Left forelimb (tissue), 1 donor: ENCODE measurements around the gene STRN3.
"Not testable (repeated sequence)": the region's sequence is repeated elsewhere in the genome, so short reads cannot be mapped to it uniquely, and the experiment has no call there.

Experiments
- DNase-seq: peaks from one replicate; pipeline ENCODE4 v3.0.0-alpha.2; 2018; ENCODE audit warnings: low spot score

Gene STRN3

DNA sequence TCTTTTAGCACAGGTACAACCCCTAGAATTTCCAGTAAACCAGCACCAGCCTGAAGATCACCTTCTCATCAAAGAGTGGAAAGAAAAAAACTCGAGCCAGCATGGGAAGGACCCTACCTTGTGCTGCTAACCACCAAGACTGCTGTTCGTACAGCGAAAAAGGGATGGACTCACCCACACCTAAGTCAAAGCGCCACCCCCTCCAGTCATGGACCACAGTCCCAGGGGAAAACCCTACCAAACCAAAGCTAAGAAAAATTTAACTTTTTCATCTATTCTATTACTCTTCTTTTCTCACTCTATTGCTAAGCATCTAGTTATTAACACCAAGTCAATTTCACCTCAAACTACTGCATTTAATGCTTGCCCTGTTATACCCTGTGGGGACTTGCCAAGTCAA is 56.4 kb downstream of the STRN3 start:
- DNase-seq = not testable (repeated sequence)

DNA sequence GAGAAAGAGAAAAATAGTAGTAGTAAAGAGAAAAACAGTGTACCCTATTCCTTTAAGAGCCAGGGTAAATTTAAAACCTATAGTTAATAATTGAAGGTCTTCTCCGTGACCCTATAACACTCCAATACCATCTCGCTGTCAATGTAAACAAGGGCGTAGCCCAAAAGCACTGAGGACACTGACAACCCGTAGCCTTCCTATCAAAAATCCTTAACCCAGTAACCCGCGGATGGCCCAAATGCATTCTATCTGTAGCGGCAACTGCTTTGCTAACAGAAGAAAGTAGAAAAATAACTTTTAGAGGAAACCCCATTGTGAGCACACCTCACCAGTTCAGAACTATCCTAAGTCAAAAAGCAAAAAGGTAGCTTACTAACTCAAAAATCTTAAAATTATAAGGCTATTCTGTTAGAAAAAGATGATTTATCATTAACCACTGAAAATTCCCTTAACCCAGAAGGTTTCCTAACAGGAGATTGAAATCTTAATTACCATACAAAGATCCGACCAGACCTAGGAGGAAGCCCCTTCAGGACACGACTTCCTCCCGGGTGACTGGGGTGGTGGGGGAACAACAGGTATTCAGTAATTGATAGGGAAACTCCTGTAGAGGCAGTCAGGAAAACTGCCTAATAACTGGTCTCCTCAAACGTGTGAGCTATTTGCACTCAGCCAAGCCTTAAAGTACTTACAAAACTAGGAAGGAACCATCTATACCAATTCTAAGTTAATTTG is 58.6 kb downstream of the STRN3 start:
- DNase-seq = not testable (repeated sequence)

DNA sequence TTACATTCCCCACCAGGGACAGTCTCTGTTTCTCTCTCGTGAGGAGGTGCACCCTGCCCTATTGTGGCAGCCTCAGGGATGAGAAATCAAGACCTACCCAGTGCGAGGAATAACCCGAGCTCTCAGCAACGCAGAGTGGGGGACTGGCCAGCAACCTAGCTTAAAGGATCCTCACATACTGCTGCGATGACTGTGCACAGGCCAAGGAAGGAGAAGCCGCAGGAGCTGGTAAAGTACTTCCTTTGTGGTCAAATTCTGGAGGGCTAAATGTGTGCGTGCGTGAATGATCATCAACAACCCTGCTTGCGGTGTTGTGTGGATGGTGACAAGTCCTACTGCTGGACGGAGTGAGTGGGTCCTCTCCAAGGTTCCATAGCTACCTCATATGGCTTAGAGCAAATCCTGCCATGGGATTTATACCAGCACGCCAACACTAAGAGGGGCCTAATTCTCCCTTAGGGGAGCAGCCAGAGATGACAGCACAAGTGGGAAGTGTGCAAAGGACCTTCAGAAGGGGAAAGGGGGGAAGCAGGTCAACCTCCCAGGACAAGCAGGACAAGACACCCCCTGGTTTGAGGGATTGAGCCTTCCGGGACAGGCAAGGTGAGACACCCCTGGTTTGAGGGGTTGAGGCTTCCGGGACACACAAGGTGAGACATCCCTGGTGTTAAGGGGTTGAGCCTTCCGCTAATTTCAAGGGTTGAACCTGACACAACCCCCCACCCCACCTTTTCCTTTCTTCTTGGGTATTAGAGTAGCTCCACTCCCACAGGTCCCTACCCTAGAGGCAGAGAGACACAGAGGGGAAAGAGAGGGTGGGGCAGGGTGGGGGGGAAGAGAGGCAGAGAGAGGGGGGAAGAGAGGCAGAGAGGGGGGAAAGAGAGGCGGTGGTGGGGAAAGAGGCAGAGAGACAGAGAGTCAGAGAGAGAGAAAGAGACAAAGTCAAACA is 59.5 kb downstream of the STRN3 start:
- no peak for DNase-seq

DNA sequence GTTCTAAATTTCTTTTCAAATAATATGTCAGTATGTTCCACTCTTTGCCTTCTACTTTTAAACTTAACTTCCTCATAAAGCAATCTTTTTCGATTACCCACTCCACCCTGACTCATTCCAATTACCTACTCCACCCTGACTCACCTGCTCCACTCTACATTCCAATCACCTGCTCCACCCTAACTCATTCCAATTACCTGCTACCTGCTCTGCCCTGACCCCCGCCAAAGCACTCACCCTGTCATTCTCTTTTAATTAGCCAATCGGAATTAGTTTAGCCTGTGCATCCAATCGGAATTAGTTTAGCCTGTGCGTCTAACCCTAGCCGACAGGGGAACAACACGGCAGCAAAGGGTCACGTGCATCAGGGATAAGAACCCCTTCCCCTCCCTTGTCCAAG is 60.3 kb downstream of the STRN3 start:
- not testable (repeated sequence) for DNase-seq

DNA sequence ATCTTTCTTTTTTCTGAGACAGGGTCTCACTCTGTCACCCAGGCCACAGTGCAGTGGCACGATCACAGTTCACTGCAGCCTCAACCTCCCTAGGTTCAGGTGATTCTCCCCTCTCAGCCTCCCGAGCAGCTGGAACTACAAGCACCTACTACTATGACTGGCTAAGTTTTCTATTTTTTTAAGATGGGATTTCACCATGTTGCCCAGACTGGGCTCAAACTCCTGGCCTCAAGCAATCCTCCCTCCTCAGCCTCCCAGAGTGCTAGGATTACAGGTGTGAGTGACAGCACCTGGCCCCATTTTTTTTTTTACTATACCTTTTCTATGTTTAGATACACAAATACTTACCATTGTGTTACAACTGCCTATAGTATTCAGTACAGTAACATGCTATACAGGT is 63.6 kb downstream of the STRN3 start:
- DNase-seq = not testable (repeated sequence)

DNA sequence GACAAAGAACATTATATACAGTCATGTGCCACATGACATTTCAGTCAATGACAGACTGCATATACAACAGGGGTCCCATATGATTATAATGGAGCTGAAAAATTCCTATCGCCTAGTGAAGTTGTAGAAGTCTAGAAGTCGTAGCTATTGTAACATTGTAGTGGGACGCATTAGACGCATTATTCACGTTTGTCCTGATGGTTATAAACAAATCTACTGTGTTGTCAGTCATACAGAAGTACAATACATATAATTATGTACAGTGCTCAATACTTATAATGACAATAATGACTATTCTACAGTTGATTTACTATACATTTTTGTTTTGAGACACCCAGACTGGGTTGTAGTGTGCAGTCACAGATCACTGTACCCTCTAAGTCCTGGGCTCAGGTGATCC is 64.8 kb downstream of the STRN3 start:
- no peak for DNase-seq

DNA sequence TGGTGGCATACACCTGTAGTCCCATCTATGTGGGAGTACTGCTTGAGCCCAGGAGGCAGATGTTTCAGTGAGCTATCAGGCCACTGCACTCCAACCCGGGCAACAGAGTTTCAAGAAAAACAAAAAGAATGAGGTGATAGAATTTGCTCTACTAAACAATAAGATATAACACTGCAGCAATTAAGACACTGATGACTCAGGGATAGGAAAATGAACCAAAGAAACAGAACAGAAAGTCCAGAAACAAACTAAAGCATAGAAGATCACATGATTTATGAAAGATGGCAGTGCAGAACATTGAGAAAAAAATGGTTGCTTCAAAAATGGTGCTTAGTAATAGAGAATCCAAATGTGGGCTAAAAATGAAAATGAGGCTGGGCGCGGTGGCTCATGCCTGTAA is 66.0 kb downstream of the STRN3 start:
- no peak for DNase-seq

DNA sequence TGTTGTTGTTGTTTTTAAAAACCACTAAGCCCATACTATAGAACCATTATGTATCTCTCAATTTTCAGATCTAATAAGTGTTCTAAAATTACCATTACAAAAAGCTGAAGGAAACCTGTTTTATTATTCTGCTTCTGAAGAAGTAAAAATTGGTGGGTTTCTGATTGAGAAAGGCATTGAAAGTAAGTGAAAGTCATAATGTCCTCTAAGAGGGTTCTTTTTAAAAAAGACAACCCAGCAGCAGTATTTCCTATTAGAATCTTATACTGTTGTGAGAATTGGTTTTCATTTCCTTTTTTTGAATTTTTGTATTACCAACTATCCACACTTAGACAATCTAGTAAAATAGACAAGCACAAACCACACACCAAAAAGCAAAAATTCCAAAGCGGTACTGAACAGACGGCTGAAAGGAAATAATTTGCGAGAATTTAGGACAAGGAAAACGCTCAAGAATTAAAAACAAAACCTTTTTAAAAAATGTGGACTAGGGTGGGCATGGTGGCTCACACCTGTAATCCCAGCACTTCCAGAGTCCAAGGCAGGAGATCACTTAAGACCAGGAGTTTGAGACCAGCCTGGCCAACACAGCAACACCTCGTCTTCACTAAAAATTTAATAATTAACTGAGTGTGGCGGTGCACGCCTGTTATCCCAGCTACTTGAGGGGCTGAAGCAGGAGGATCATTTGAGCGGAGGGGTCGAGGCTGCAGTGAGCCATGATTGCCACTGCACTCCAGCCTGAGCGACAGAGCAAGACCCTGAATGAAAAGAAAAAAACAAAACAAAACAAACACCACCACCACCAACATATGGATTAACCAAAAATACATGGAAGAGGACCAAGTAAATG is 67.4 kb downstream of the STRN3 start:
- no peak for DNase-seq

DNA sequence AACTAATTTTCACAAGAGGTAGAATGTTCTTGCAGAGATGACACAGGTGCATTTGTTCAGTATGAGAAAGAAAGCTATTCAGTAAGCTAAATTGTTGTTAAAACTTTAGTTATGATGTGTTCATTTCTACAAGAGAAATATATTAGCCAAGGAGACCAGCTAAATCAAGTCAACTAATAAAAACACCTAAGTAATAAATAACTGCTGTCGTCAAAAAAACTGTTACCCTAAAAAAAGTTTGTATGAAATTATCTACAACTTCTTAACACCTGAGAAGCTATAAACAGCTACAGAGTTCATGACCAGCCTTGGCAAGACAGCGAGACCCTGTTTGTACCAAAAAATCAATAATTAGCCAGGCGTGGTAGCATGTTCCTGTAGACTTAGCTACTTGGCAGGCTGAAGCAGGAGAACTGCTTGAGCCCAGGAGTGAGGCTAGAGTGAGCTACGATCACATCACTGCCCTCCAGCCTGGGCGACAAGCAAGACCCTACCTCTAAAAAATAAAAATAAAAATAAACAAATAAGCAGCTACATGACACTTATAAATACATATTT is 68.3 kb downstream of the STRN3 start:
- DNase-seq = no peak

DNA sequence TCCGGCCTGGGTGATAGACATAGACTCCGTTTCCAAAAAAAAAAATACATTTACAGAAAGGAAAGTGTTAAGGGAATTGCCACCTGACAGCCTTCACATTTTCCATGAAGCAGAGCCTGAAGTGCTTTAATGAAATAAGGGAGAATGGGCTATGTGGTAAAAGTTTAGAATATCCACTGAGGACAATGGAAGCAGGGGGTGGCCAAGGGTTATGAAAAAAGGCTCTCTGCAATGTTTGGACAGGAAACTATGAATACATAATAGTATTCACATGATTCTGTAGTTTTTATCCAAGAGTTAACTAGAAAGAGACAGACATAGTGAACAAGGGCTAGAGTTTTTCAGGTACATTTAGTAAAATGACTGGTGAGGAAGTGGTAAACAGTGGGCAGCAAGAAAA is 76.5 kb downstream of the STRN3 start:
- DNase-seq = no peak

DNA sequence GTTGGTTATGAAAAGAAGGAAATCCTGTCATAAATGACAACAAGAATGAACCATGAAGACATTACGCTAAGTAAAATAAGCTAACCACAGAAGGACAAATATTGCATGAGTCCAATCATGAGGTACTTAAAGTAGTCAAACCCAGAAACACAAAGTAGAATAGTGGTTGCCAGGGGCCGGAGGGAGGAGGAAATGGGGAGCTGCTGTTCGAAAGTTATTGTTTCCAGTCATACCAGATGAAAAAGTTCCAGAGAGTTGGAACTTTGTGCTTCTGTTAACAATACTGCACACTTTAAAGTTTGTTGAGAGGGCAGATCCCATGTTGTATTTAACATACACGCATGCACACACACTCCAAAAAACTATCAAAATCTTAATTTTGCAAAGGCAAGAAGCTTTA is 82.5 kb downstream of the STRN3 start:
- DNase-seq = no peak

DNA sequence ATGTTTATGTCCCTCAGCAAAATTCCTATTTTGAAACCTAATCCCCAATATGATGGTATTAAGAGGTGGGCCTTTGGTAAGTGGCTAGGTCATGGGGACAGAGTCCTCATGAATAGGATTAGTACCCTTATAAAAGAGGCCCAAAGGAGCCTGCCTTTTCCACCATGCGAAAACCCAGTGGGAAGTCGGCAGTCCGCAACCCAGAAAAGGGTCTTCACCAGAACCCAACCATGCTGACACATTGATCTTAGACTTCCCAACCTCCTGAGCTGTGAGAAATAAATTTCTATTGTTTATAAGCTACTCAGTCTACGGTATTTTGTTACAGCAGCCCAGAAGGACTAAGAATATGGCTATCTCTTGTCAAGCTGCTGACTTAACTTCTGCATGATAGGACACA is 85.3 kb downstream of the STRN3 start:
- DNase-seq = no peak

DNA sequence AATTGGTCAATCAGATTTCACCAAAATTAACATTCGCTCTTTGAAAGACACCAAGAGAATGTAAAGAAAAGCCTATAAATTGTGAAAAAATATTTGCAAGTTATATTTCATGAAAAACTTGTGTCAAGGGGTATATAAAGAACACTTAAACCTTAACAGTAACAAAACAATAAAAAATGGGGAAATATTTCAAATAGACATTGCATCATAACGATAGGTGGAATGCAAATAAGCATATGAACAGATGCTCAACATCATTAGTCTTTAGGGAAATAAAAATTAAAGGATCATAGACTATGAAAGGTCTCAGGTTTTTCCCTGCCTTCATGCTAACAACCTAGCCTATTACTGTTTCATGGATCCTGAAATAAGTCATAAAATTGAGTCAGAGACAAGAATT is 87.6 kb downstream of the STRN3 start:
- DNase-seq = no peak

DNA sequence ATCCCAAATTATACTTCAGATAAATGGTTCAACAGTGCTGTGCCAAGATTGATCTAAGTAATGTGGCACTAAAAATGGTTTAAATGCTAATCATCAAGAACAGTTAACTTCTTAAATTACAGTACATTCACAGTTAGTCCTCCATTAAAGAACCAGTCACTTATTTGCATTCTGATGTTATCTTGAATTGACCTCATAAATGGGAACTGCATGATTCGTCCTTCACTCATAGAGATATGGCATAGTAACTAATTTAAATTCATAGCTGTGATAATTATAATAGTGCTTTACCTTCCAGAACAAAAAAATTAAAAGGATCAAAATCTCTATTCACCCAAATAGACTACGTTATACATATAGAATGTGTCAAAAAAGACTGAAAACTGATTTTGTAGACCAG is 90.7 kb downstream of the STRN3 start:
- no peak for DNase-seq

DNA sequence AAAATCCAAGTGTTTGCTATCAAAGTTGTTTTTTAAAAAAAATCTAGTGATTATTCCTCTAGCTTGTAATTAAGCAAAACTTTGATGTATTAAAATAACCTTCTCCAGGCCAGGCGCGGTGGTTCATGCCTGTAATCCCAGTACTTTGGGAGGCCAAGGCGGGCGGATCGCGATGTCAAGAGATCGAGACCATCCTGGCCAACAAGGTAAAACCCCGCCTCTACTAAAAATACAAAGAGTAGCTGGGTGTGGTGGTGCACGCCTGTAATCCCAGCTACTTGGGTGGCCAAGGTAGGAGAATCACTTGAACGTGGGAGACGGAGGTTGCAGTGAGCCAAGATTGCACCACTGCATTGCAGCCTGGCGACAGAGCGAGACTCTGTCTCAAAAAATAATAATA is 92.2 kb downstream of the STRN3 start:
- DNase-seq = not testable (repeated sequence)

DNA sequence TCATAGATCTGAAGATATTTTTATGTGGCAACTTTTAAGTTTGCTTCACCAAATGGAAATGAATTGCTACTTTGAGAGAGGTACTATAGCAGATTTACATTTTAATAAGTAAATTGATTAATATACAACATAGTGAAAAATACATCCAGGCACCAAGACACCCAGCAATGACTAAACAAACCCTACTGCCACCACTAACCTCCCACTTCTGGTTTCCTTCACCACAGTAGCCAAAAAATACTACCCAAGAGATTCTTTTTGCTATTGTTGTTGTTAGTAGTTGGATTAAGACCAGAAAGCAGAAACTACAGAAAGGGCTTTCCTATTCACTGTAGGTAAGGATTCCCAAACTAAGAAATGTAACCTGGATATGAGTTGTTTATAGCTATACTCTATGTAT is 97.7 kb downstream of the STRN3 start:
- DNase-seq = no peak

DNA sequence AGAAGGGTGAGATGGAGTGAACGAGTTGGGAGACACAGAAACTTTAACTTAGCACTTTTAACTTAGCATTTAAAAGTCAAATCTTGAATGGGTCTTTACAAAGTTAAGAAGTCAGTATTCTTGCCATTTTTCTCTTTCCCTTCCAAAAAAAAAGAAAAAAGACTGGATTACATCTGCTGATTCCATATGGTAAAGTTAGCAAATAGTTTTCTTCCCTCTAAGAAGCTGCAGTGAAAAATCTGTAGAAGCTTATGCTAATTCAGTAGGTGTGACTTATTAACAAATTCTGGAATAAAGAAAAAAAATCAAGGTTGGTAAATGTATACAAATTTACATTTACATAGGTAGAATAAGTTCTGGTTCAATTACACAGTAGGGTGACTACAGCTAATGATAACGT is 100.9 kb downstream of the STRN3 start:
- DNase-seq = no peak

DNA sequence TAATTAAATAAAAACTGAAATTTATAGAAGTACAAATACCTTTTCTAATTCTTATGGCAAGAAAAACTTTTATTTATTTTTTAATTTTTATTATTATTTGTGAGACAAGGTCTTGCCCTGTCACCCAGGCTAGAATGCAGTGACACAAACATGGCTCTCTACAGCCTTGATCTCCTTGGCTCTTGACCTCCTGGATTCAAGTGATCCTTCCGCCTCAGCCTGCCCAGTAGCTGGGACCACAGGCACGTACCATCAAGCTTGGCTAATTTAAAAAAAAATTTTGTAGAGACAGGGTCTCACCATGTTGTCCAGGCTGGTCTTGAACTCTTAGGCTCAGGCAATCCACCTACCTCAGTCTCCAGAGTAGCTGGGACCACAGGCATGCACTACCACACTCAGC is 104.4 kb downstream of the STRN3 start:
- no peak for DNase-seq

DNA sequence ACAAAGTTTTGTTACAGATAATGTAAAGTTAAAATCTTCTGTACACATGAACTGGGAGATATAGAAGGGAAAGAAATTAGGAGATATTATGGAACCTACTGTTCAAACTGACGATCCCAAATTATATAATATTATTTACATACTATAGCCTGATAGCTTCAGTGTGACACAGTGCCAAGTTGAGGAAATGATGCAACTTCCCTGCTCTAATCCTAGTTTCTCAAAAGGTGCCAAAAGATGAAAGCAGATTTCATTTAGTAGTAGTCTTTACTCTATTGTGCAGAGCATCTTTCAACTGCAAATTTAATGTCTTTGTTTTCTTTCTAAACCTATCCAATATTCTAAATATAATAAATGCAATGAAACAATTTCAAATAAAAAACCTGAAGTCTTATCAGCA is 104.9 kb downstream of the STRN3 start:
- no peak for DNase-seq

DNA sequence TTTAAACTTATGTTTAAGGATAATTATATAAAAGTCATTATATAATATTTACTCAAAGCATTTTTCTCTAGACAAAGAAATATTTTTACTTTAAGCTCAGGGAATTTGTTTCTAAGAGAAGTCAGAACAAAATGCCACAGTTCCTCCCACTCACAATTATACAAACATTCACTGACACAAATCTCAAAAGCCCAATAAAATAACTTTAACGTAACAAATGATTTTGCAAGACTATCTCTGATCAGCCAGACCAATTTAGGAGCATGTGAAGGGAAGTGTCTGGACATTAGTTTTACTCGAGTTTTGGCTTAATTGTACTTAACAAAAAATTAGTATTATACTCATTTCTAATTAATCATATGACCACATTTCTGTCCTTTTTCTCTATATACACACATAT is 110.6 kb downstream of the STRN3 start:
- DNase-seq = no peak

DNA sequence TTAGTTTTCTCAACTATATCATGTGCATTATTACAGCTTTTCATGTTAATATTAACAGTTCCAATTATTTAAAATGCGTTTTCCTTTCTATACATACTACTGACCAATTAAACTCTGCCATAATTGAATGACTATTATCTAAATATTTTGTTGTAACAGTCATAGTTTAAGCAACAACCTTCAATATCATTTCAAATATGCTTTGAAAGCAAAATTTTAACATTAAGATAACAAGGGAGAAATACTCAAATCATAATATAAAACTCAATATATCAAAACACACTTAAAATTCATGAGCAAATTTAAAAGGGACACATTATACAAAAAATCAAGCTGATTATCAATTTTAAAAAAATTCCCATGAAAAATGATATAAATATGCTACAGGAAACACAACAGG is 111.4 kb downstream of the STRN3 start:
- DNase-seq = no peak

DNA sequence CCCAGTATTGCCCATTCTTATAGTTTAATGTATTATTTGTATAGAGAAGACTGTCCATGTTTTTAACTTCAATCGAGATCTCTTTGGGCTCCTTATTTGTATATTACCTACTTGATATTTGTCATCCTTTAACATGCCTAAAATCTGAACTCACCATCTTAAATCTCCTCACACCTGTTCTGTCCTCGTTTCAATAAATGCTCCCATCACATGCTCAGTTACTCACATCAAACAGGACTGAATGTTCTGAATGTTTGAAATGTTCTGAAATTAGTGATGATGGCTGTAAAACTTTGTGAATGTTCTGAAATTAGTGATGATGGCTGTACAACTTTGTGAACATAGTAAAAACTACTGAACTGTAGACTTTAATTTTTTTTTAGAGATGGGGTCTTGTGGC is 117.4 kb downstream of the STRN3 start:
- no peak for DNase-seq
